Ovary (tissue), 9 donors: Measurements from ENCODE around the gene TOGARAM2. TPM values are rescaled to one million over a fixed set of nuclear protein-coding genes. Genes with fewer than 3 reads are reported as not detected.

Experiments
- DNase-seq, 5 donors: peaks; one replicate each; pipeline ENCODE4 v3.0.0-alpha.2; 2019 to 2020
- H3K27ac ChIP-seq, 2 donors: fragments of 200-600 bp; one replicate each; pipeline versions ENCODE4 v1.5.1 to v1.8.0; 2019 to 2022
- H3K27me3 ChIP-seq: fragments of 200-600 bp; one replicate; pipeline ENCODE4 v1.8.0; 2022
- H3K36me3 ChIP-seq: fragments of 200-600 bp; sonication (generic); one replicate; pipeline ENCODE4 v1.5.1; 2019
- H3K4me1 ChIP-seq: one replicate; pipeline ENCODE4 v1.8.1; 2013; ENCODE audit warnings: mild to moderate bottlenecking, moderate library complexity; ENCODE audit not compliant: insufficient read depth
- H3K4me3 ChIP-seq: fragments of 200-600 bp; sonication (generic); one replicate; pipeline ENCODE4 v1.5.1; 2017
- H3K9me3 ChIP-seq, 2 donors: fragments of 200-600 bp in 1 of 2; sonication (generic) in 1 of 2; one replicate each; pipeline versions ENCODE4 v1.5.1 to v1.8.1; 2013 to 2019; ENCODE audit warnings: mild to moderate bottlenecking in 1 of 2, moderate library complexity in 1 of 2
- CTCF ChIP-seq, 3 donors: fragments of 450-650 bp in 2 of 3; fragments of 200-600 bp in 1 of 3; IDR thresholded peaks; one replicate each; pipeline versions ENCODE4 v1.5.1 to v1.8.0; 2016 to 2022; ENCODE audit warnings: antibody characterized with exemption in 3 of 3, mild to moderate bottlenecking in 1 of 3
- EP300 ChIP-seq: sonication (generic); formaldehyde crosslinking; IDR thresholded peaks from one replicate; pipeline ENCODE4 v1.6.1; 2017; ENCODE audit warnings: antibody characterized with exemption
- POLR2A ChIP-seq: fragments of 450-650 bp; IDR thresholded peaks from one replicate; pipeline ENCODE4 v1.6.1; 2017; ENCODE audit warnings: antibody characterized with exemption, mild to moderate bottlenecking, moderate library complexity
- WGBS, 3 donors: extraction: QIAGEN DNeasy Blood & Tissue Kit in 1 of 3; methylation state at CpG; one replicate each; pipeline versions ENCODE4 v1.1.5 to v1.1.7; 2013 to 2017; 5-methylcytosine and 5-hydroxymethylcytosine counted together
- intact Hi-C, 4 donors: fragments of 100-400 bp; cut with DNase I; formaldehyde crosslinking; loops; one replicate each; pipeline versions ENCODE4 v1.11.0 to v1.15.1; 2022 to 2023
- polyA plus RNA-seq, 2 donors: library from polyadenylated mRNA; stranded (reverse); fragments of 200-250 nt in 1 of 2; fragments of 350-450 nt in 1 of 2; fragmentation: Illumina TruSeq in 1 of 2; extraction: RNeasy Lipid Tissue Mini Kit (QIAGEN cat#74804) in 1 of 2; gene quantifications; one replicate each; pipeline ENCODE4 v1.2.3, GENCODE V29; 2013 to 2014
- total RNA-seq, 7 donors: library from RNA; depleted of rRNA in 2 of 7; stranded (reverse); fragments of >200 nt in 2 of 7; fragmentation: NEBNext Ultra II Directional in 3 of 7; extraction: Animal tissue kit (Norgen Biotek cat#: 25700) in 3 of 7; gene quantifications; one replicate each; pipeline versions ENCODE4 v1.1.0 to v1.2.4, GENCODE V29; 2016 to 2023
- donor health status: DM: no; HTN: no; CAD: no; lungs with moderate emphysema.
- donor health status: DM: no; HTN: no; CAD: no.
- donor health status: Bipolar disorder and iron deficiency.
- donor health status: DM: yes; HTN: yes; CAD: no.
- donor health status: DM: no; HTN: no; CAD: no.
- donor health status: DM: yes; HTN: yes; CAD: no.

The TOGARAM2 gene
- total and polyA plus RNA-seq, 9 donors: 0.33 to 21.1 (median 1.7) TPM

- Histone ChIP-seq H3K4me1 (no peaks in the 10 kb centered on the region), H3K27ac (no peak overlapping the region), H3K9me3 (no peaks in the 10 kb centered on the region), H3K4me3 (no peak overlapping the region), H3K36me3 (no peaks in the 10 kb centered on the region), H3K27me3 (no peaks in the 10 kb centered on the region)
- TF ChIP-seq CTCF (IDR thresholded peaks at IDR 0.05): no peak
- TF ChIP-seq POLR2A: no peak
- no peak for TF ChIP-seq EP300
- no peak for DNase-seq
- 95 to 96% (median 96%) methylated on average over 11 of the region's 11 CpGs for WGBS, 3 donors
- intact Hi-C loops: no loop called here
These were observed 40.8 kb downstream of the TOGARAM2 start for GRCh38 chr2:29021886-29022285.

- intact Hi-C loops: no loop called here
- TF ChIP-seq POLR2A (no peak), EP300 (no peak), CTCF (IDR thresholded peaks at IDR 0.05) (no peak)
- H3K36me3 ChIP-seq: no peaks in the 10 kb centered on the region
- WGBS, 3 donors: 78 to 82% (median 80%) methylated on average over 6 of the region's 6 CpGs
- H3K4me3 ChIP-seq: no peak overlapping the region
- no peaks in the 10 kb centered on the region for H3K9me3 ChIP-seq
- no peaks in the 10 kb centered on the region for H3K4me1 ChIP-seq
- DNase-seq: no peak
- H3K27ac ChIP-seq: no peak overlapping the region
- H3K27me3 ChIP-seq: no peaks in the 10 kb centered on the region
These were observed 41.6 kb downstream of the TOGARAM2 start for GRCh38 chr2:29022679-29023078.

GRCh38 chr2:29023188-29023587, 42.1 kb downstream of the TOGARAM2 start:
- H3K36me3 ChIP-seq: no peaks in the 10 kb centered on the region
- no peaks in the 10 kb centered on the region for H3K9me3 ChIP-seq
- 94 to 97% (median 96%) methylated on average over 3 to 4 of the region's 4 CpGs for WGBS, 3 donors
- H3K27ac ChIP-seq: no peak overlapping the region
- DNase-seq: no peak
- no peaks in the 10 kb centered on the region for H3K4me1 ChIP-seq
- no peaks in the 10 kb centered on the region for H3K27me3 ChIP-seq
- intact Hi-C loops: no loop called here
- no peak overlapping the region for H3K4me3 ChIP-seq
- TF ChIP-seq CTCF (IDR thresholded peaks at IDR 0.05): no peak
- TF ChIP-seq EP300: no peak

- WGBS, 3 donors: 74 to 94% (median 90%) methylated on average over 4 of the region's 4 CpGs
- no peak overlapping the region for H3K4me3 ChIP-seq
- no peak for DNase-seq
- H3K36me3 ChIP-seq: no peaks in the 10 kb centered on the region
- TF ChIP-seq POLR2A (no peak), CTCF (IDR thresholded peaks at IDR 0.05) (no peak), EP300 (no peak)
- H3K9me3 ChIP-seq: no peaks in the 10 kb centered on the region
- H3K4me1 ChIP-seq: no peaks in the 10 kb centered on the region
- no peaks in the 10 kb centered on the region for H3K27me3 ChIP-seq
- intact Hi-C loops: no loop called here
- H3K27ac ChIP-seq: no peak overlapping the region
These were observed 43.9 kb downstream of the TOGARAM2 start for GRCh38 chr2:29024882-29025430.
